Measurements from ENCODE around the gene HNRNPL. TPM values are rescaled to one million over a fixed set of nuclear protein-coding genes. Genes with fewer than 3 reads are reported as not detected.

Gene HNRNPL
- polyA plus RNA-seq, 2 of the 4 experiments (the other 2 are of a cell fraction) = 380 to 487 TPM

- TF ChIP-seq CBX2 (IDR thresholded peaks at IDR 0.05; ENCODE audit: borderline replicate concordance, low read depth) (no peak), HEYL (CRISPR knock-in tag; IDR thresholded peaks at IDR 0.05) (no peak), CBX8 (IDR thresholded peaks at IDR 0.05) (no peak), NPAS2 (CRISPR knock-in tag; IDR thresholded peaks at IDR 0.05; ENCODE audit: borderline replicate concordance) (no peak), HDAC2 (IDR thresholded peaks at IDR 0.05) (no peak), HOXA7 (CRISPR knock-in tag; IDR thresholded peaks at IDR 0.05) (peak; percentile 13; the same call in 1 of the 2 replicates), ZSCAN20 (CRISPR knock-in tag; IDR thresholded peaks at IDR 0.05) (no peak), RNF2 (IDR thresholded peaks at IDR 0.05; ENCODE audit: borderline replicate concordance, low read depth) (no peak), KDM1A (IDR thresholded peaks at IDR 0.05; ENCODE audit: low read depth) (peak; percentile 77; the same call in 1 of the 2 replicates)
These were observed 8.5 kb downstream of the HNRNPL start (continued) for GRCh38 chr19:38841180-38841766.

- no peak overlapping the region for H3K4me3 ChIP-seq
- ChIA-PET POLR2A (interaction anchor here (0.6 to 6.5 kb wide), 4 partner anchors 9 to 90 kb away, joined by 3 to 62 read pairs (median 12); partner anchors contain the start of genes ECH1, HNRNPL, MRPS12 and SARS2), CTCF (interaction anchor here (0.9 to 3.4 kb wide), 7 partner anchors 9 to 438 kb away, joined by 3 to 13 read pairs (median 4); partner anchors contain the start of genes ECH1, FAM98C, MRPS12 and SARS2)
- 91% methylated on average over 5 of the region's 5 CpGs for WGBS (ENCODE audit: missing lambda C conversion rate)
- peak in 1 of 2 experiments; percentile 9 for DNase-seq (ENCODE audit: low read depth in 1 of 2, low spot score in 1 of 2)
- peak overlapping the region in 1 of 2 experiments; percentile 76; a peak in 3 of 6 replicates for H3K27ac ChIP-seq
- TF ChIP-seq CBX2 (IDR thresholded peaks at IDR 0.05; ENCODE audit: borderline replicate concordance, low read depth) (no peak), MYC (IDR thresholded peaks at IDR 0.05; ENCODE audit: borderline replicate concordance, low read length) (no peak), BCL3 (IDR thresholded peaks at IDR 0.05) (0 out of 3 replicates have a peak, but pooled peaks have one; percentile 6), FOSB (CRISPR knock-in tag; IDR thresholded peaks at IDR 0.05) (peak; percentile 85; the same call in 1 of the 2 replicates), HOXA7 (CRISPR knock-in tag; IDR thresholded peaks at IDR 0.05) (peak; percentile 82), POLR2AphosphoS2 (conservative IDR thresholded peaks at IDR 0.05; ENCODE audit: low read length) (peak; percentile 76), SREBF2 (IDR thresholded peaks at IDR 0.05) (no peak), TP53 (CRISPR knock-in tag; IDR thresholded peaks at IDR 0.05) (peak; percentile 54; the same call in 1 of the 2 replicates), RARB (CRISPR knock-in tag; IDR thresholded peaks at IDR 0.05) (peak; percentile 45; the same call in 1 of the 2 replicates)
- TF ChIP-seq, protein P1, sequence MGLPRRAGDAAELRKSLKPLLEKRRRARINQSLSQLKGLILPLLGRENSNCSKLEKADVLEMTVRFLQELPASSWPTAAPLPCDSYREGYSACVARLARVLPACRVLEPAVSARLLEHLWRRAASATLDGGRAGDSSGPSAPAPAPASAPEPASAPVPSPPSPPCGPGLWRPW (IDR thresholded peaks at IDR 0.05) = no peak
- no peaks in the 10 kb centered on the region for H3K9me3 ChIP-seq
- no peak for FAIRE-seq
- peak overlapping the region; percentile 0; the same call in 1 of the 3 replicates for H3K4me2 ChIP-seq
- no peak for ATAC-seq
- H3K4me1 ChIP-seq = peaks cover 92% of the 10 kb centered on the region
These were observed 9.2 kb downstream of the HNRNPL start for GRCh38 chr19:38840583-38840968.

DNA sequence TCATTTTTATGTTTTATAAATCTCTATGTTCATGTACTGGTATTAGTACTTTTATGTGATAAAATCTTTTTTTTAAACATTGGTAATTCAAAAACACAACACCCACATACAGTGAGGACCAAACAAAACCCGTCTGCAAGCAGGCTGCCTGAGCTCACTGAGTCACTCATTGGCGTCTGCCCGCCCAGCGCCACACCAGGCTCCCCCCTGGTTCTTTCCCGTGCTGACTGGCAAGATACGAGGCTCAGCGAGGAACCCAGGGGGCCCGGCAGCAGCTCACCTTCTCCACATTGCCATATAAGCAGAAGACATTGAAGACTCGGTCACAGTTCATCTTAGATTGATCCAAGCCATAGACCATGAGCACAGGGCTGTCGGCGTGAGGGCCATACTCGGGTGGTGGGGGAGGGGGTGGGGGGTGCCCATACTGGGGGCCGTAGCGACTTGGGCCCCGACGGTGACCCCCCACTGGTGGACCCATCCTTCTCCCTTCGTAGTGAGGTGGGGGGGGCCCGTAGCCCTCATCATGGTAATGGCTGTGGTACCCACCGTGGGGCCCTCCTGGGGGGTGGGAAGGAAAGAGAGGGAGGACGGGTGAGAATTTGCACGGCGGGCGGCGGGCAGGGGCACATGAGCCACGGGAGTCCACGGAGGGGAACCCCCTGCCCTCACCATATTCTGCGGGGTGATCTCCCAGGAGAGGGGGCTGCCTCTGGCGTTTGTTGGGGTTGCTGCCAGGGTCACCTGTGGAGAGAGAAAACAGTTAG, 9.8 kb downstream of the HNRNPL start:
- FAIRE-seq = no peak
- Histone ChIP-seq H3K4me2 (peak overlapping the region; percentile 40), H3K9me3 (no peaks in the 10 kb centered on the region), H3K27ac (peak overlapping the region in 1 of 2 experiments; percentile 76; a peak in 3 of 6 replicates), H3K4me3 (no peak overlapping the region), H3K4me1 (peaks cover 98% of the 10 kb centered on the region)
- DNase-seq (ENCODE audit: low read depth in 1 of 2, low spot score in 1 of 2) = no peak
- 84% methylated on average over 20 of the region's 28 CpGs for WGBS (ENCODE audit: missing lambda C conversion rate)
- ChIA-PET CTCF (interaction anchor here (0.9 to 3.4 kb wide), 8 partner anchors 8 to 205 kb away, joined by 3 to 21 read pairs (median 6); partner anchors contain the start of genes ECH1, MRPS12 and SARS2), POLR2A (interaction anchor here (0.6 to 6.5 kb wide), 4 partner anchors 8 to 91 kb away, joined by 3 to 62 read pairs (median 12); partner anchors contain the start of genes ECH1, HNRNPL, MRPS12 and SARS2)
- no peak for ATAC-seq
- TF ChIP-seq KDM5A (IDR thresholded peaks at IDR 0.05) = no peak
- TF ChIP-seq FOSB (CRISPR knock-in tag; IDR thresholded peaks at IDR 0.05) = no peak
- TF ChIP-seq CBX8 (IDR thresholded peaks at IDR 0.05) = no peak
- TF ChIP-seq TP53 (CRISPR knock-in tag; IDR thresholded peaks at IDR 0.05) = no peak
- TF ChIP-seq BCL3 (IDR thresholded peaks at IDR 0.05) = 0 out of 3 replicates have a peak, but pooled peaks have one; percentile 18
- TF ChIP-seq FOSL2 (IDR thresholded peaks at IDR 0.05) = no peak
- peak; percentile 8; the same call in 1 of the 2 replicates for TF ChIP-seq FOSL2 (CRISPR knock-in tag; IDR thresholded peaks at IDR 0.05)
- TF ChIP-seq CEBPB (IDR thresholded peaks at IDR 0.05) = no peak
- no peak for TF ChIP-seq MAFK (IDR thresholded peaks at IDR 0.05; ENCODE audit: partially characterized antibody)
- no peak for TF ChIP-seq POLR2A (IDR thresholded peaks at IDR 0.05; ENCODE audit: low read length)
- TF ChIP-seq FOXS1 (CRISPR knock-in tag; IDR thresholded peaks at IDR 0.05) = no peak
- TF ChIP-seq KDM1A (IDR thresholded peaks at IDR 0.05; ENCODE audit: low read depth) = no peak
- TF ChIP-seq CBX2 (IDR thresholded peaks at IDR 0.05; ENCODE audit: borderline replicate concordance, low read depth) = no peak
- TF ChIP-seq SMC3 (IDR thresholded peaks at IDR 0.05) = no peak
- TF ChIP-seq NFE2L2 (conservative IDR thresholded peaks at IDR 0.05; ENCODE audit: low read length) = no peak
- no peak for TF ChIP-seq EHMT2 (IDR thresholded peaks at IDR 0.05; ENCODE audit: low read depth)
- TF ChIP-seq RFX5 (IDR thresholded peaks at IDR 0.05) = no peak
- 0 out of 2 replicates have a peak, but pooled peaks have one; percentile 52 for TF ChIP-seq POLR2AphosphoS2 (conservative IDR thresholded peaks at IDR 0.05; ENCODE audit: low read length)
- TF ChIP-seq MAZ (IDR thresholded peaks at IDR 0.05; ENCODE audit: borderline replicate concordance, low read depth, low read length) = 0 out of 2 replicates have a peak, but pooled peaks have one; percentile 7
- no peak for TF ChIP-seq RCOR1 (IDR thresholded peaks at IDR 0.05; ENCODE audit: low read depth, low read length)
- TF ChIP-seq CHD4 (IDR thresholded peaks at IDR 0.05; ENCODE audit: borderline replicate concordance) = no peak

Data from A549 (cell line).